ENCODE data around the gene CAB39. TPM values are rescaled to one million over a fixed set of nuclear protein-coding genes. Genes with fewer than 3 reads are reported as not detected.

The CAB39 gene
- total RNA-seq, 2 donors from 2014 or later: 139 to 146 TPM

DNA sequence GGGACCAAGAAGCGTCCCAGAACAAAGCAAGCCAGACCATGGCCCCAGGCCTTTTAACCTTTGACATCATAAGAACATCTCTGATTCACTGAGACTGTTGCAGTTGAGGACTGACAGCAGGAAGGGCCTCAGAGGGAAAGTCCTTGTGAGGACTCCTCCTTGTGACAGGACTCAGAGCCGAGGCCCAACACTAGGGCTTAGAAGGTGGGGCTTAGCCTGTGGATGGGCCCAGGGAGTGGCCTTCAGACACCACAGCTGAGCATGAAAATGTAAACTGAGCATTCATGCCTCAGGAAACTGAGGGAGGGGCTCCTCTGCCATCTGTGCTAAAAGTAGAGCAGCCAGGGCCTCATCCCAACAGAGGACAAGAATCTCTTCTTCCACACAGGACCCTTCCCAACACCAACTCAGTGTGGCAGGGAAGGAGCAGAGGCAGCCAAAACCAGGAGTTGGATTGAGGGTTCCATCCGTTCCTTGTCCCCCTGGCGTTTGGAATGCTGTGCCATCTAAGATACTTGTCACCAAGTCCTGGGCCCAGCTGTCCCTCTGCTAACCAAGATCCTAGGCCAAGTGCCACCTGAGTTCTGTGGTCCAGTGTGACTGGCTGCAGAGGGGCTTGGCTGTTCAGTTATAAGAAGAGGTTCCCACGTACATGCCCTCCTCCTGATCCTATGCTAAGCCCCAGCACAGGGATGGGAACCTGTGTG, 37.5 kb upstream of the CAB39 start:
- Mint-ChIP-seq H3K27ac (peak overlapping the region in 1 of 2 donors; percentile 88), H3K9me3 (peaks cover 4% of the 10 kb centered on the region), H3K4me3 (no peak overlapping the region), H3K4me1 (ENCODE audit: low read depth in 2 of 2) (peaks cover 29 to 36% of the 10 kb centered on the region in 2 donors), H3K36me3 (peaks cover 11% of the 10 kb centered on the region), H3K27me3 (no peaks in the 10 kb centered on the region)
- no peak for ATAC-seq
- no peak for DNase-seq (ENCODE audit: low spot score)

DNA sequence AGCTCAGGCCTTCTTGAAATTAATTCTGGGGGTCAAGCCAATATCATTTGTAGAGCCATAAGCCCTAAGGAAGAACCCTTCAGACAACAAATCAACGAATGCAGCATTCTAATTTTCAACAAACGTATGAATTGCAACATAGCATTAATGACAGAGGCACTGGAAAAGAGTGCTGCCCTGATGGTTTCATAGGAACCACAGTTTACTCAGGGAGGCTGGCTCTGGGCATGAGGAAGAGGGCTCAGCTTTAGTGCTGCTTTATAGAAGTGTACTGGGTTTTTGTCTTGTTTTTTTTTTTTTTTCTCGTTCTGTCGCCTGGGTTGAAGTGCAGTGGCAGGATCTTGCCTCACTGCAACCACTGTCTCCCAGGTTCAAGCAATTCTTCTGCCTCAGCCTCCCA, 36.1 kb upstream of the CAB39 start:
- H3K4me3 Mint-ChIP-seq: no peak overlapping the region
- ATAC-seq (no peak), DNase-seq (ENCODE audit: low spot score) (no peak)
- H3K4me1 Mint-ChIP-seq (ENCODE audit: low read depth in 2 of 2): peaks cover 31 to 41% of the 10 kb centered on the region in 2 donors
- H3K27ac Mint-ChIP-seq: peak overlapping the region; percentile 32 to 88
- H3K27me3 Mint-ChIP-seq: peaks cover 0 to 11% of the 10 kb centered on the region in 2 donors
- H3K36me3 Mint-ChIP-seq: peaks cover 11% of the 10 kb centered on the region
- H3K9me3 Mint-ChIP-seq: peaks cover 4% of the 10 kb centered on the region

DNA sequence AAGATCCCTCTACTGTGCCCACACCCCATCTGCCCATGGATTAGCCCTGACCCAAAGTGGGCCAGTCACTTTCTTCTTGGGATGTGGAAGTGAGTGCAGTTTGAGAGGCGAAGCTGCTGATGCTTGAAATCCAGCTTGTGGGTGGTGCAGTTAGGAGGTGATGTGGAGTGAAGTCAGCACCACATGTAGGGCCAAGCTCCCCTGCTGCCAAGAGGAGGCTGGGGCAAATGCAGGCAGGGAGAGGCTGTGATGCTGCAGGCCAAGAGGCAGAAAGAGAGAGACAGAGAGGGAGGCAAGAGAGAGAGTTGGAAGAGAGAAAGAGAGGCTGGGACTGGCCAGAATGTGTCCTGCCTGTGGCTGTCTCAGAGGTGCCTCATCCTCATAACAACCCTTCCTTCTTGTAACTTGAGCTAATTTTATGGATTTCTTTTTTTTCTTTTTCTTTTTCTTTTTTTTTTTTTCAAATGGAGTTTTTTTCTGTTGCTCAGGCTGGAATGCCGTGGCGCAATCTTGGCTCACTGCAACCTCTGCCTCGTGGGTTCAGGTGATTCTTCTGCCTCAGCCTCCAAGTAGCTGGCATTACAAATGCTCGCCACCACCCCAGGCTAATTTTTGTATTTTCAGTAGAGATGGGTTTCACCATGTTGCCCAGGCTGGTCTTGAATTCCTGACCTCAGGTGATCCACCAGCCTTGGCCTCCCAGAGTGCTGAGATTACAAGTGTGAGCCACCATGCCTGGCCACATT, 35.3 kb upstream of the CAB39 start:
- H3K27me3 Mint-ChIP-seq: peaks cover 0 to 12% of the 10 kb centered on the region in 2 donors
- no peak for DNase-seq (ENCODE audit: low spot score)
- peak overlapping the region; percentile 32 to 88 for H3K27ac Mint-ChIP-seq
- H3K4me3 Mint-ChIP-seq: peak overlapping the region; percentile 62
- ATAC-seq: no peak
- H3K9me3 Mint-ChIP-seq: peaks cover 4% of the 10 kb centered on the region
- peaks cover 11% of the 10 kb centered on the region for H3K36me3 Mint-ChIP-seq
- H3K4me1 Mint-ChIP-seq (ENCODE audit: low read depth in 2 of 2): peaks cover 31 to 41% of the 10 kb centered on the region in 2 donors

DNA sequence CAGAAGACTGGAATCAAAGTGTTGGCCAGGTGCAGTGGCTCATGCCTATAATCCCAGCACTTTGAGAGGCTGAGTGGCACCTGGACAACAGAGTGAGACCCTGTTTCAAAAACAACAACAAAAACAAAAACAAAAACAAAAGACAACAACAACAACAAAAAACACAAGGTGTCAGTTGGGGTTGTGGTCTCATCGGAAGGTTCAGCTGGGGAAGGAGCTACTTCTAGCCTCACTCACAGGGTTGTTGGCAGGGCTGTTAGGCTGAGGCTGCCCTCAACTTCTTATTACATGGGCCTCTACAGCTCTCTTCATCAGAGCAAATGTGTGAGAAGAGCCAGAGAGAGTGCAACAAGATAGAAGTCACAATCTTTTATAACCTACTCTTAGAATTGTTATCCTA, 34.6 kb upstream of the CAB39 start:
- Mint-ChIP-seq H3K36me3 (peaks cover 11% of the 10 kb centered on the region), H3K9me3 (peaks cover 4% of the 10 kb centered on the region), H3K27me3 (peaks cover 0 to 12% of the 10 kb centered on the region in 2 donors), H3K27ac (peak overlapping the region; percentile 32 to 88), H3K4me1 (ENCODE audit: low read depth in 2 of 2) (peaks cover 33 to 41% of the 10 kb centered on the region in 2 donors), H3K4me3 (peak overlapping the region; percentile 30)
- ATAC-seq (peak in 1 of 2 donors; percentile 43), DNase-seq (ENCODE audit: low spot score) (no peak)

DNA sequence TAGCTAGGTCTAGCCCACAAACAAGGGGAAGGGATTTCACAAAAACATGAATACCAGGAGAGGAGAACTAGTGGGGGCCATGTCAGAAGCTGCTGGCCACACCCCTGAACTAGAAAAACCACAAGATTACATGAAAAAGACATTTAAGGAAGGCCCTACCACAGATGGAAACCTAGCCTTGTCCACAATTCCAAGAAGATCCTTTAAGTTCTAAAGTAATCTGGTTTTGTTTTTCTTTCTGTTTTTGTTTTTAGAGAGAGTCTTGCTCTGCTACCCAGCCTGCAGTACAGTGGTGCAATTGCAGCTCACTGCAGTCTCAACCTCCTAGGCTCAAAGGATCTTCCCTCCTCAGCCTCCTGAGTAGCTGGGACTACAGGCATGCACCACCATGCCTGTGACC, 34.2 kb upstream of the CAB39 start:
- H3K36me3 Mint-ChIP-seq: peaks cover 11% of the 10 kb centered on the region
- H3K9me3 Mint-ChIP-seq: peaks cover 4% of the 10 kb centered on the region
- peaks cover 0 to 12% of the 10 kb centered on the region in 2 donors for H3K27me3 Mint-ChIP-seq
- peak overlapping the region; percentile 32 to 88 for H3K27ac Mint-ChIP-seq
- DNase-seq (ENCODE audit: low spot score) (no peak), ATAC-seq (peak; percentile 64 to 82)
- H3K4me3 Mint-ChIP-seq: peak overlapping the region; percentile 23
- H3K4me1 Mint-ChIP-seq (ENCODE audit: low read depth in 2 of 2): peaks cover 34 to 41% of the 10 kb centered on the region in 2 donors

DNA sequence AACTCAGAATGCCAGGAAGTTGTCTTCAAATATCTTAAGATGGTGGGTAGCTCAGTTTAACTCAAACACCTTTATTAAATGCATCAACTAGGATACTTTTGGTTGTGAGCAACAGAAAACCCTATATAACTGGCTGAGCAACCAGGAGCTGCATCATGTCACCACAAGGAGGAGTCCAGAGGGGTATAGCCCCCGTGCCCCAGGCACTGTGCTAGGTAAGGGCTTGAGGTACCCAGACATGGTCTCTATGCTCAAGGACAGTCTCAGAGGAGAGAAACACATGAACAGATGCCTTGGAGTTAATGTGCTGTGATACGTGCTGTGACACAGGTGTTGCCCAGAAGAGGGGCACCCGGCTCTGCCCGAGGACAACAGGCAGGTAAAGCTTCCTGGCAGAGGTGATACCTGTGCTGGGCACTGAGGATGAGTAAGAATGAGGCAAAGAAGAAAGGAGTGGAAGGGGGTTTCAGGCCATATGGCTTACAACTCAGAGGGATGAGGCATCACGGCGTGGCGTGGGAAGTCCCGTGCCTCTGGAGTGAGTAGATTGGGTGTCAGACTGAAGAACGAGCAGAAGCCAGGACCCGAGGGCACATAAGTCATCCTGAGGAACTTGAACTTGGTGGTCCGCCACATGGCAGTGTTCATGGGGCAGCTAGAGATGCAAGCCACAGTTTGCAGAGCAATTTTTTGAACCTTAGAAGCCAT, 32.0 kb upstream of the CAB39 start:
- H3K27ac Mint-ChIP-seq: peak overlapping the region; percentile 11 to 62

DNA sequence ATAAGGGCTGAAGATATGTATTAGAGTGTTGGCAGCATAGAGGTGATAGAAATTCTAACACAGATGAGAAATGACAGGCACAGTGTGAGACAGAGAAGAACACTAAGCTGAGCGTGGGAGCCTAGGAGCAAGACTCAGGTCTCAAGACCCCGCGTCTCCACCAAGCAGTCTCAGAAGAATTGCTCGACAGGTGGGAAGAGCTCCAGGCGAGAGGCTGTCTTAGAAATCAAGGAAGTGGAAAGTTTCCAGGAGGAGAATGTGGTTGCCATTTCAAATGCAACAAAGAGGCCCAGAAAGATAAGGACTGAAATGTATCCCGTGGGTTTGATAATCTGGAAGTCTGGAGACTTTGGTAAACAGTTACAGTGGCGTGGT, 31.5 kb upstream of the CAB39 start:
- no peak for DNase-seq (ENCODE audit: low spot score)
- no peak overlapping the region for H3K4me3 Mint-ChIP-seq
- H3K27ac Mint-ChIP-seq: peak overlapping the region; percentile 11 to 62
- ATAC-seq: no peak
- H3K9me3 Mint-ChIP-seq: peaks cover 6% of the 10 kb centered on the region
- peaks cover 37 to 45% of the 10 kb centered on the region in 2 donors for H3K4me1 Mint-ChIP-seq (ENCODE audit: low read depth in 2 of 2)
- H3K27me3 Mint-ChIP-seq: peaks cover 0 to 12% of the 10 kb centered on the region in 2 donors
- H3K36me3 Mint-ChIP-seq: peaks cover 11% of the 10 kb centered on the region

More for the DNA sequence above, 32.0 kb upstream of the CAB39 start:
- peaks cover 11% of the 10 kb centered on the region for H3K36me3 Mint-ChIP-seq
- peak overlapping the region; percentile 8 for H3K4me3 Mint-ChIP-seq
- peaks cover 6% of the 10 kb centered on the region for H3K9me3 Mint-ChIP-seq
- H3K4me1 Mint-ChIP-seq (ENCODE audit: low read depth in 2 of 2): peaks cover 41 to 45% of the 10 kb centered on the region in 2 donors
- H3K27me3 Mint-ChIP-seq: peaks cover 0 to 12% of the 10 kb centered on the region in 2 donors
- DNase-seq (ENCODE audit: low spot score) (no peak), ATAC-seq (peak in 1 of 2 donors; percentile 41)

DNA sequence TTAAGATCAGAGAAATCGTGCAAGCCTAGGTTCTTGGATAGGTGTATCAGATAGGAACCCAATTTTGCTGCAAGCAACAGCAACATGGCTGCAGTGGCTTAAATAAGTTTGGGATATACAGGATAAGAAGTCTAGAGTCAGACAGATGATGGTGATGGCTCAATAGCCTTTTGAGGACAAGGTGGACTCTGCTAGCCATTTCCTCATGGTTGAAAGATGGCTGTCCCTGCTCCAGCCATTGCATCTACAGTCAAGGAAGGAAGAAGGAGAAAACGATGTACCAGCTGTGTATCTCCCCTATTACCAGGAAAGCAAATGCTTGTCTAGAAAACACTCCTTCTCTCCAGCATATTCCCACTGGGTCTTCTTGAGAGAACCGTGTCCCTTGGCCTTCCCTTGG, 30.1 kb upstream of the CAB39 start:
- H3K27ac Mint-ChIP-seq: peak overlapping the region in 1 of 2 donors; percentile 62
- ATAC-seq: no peak
- peaks cover 30 to 40% of the 10 kb centered on the region in 2 donors for H3K4me1 Mint-ChIP-seq (ENCODE audit: low read depth in 2 of 2)
- no peak for DNase-seq (ENCODE audit: low spot score)
- H3K4me3 Mint-ChIP-seq: no peak overlapping the region
- peaks cover 6% of the 10 kb centered on the region for H3K36me3 Mint-ChIP-seq
- peaks cover 0 to 12% of the 10 kb centered on the region in 2 donors for H3K27me3 Mint-ChIP-seq
- H3K9me3 Mint-ChIP-seq: peaks cover 6% of the 10 kb centered on the region

DNA sequence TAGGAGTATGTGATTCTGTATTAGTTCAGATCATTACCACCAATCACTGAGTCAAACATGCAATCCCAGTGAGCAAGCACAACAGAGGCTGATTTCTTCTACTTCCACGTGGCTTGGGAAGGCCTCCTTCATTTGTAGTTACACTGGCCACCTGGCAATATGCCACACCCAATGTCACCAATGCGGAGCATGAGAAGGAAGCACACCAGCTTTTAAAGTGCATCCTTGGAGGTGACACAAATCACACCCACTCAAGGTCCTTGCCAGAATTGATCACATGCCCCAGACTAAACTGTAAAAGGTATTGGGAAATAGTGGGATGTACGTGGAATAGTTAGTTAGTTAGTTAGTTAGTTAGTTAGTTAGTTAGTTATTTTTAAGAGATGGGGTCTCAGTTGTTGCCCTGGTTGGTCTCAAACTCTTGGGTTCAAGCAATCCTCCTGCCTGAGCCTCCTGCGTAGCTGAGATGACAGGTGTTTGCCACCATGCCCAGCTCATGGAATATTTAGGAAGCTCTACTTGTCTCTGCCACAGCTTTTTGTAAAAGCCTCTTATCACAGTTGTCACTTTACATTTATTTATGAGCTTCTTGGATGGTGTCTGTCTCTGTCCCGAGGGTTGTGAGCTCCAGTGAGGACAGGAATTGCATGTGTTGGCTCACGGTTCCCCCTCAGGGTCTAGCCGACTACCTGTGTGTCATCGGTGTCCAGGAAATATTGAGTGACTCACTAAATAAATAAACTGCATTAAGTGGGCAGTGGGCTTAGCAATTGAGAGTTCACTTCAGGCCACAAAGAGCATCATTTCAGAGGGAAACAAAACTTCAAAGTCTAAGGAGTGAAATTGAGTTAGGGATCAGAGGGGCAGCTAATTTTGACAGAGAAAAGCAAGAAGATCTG, 28.1 kb upstream of the CAB39 start:
- DNase-seq (ENCODE audit: low spot score) (no peak), ATAC-seq (no peak)
- no peaks in the 10 kb centered on the region for H3K36me3 Mint-ChIP-seq
- H3K9me3 Mint-ChIP-seq: peaks cover 2% of the 10 kb centered on the region
- peaks cover 0 to 12% of the 10 kb centered on the region in 2 donors for H3K27me3 Mint-ChIP-seq
- peak overlapping the region in 1 of 2 donors; percentile 73 for H3K27ac Mint-ChIP-seq
- peaks cover 14 to 26% of the 10 kb centered on the region in 2 donors for H3K4me1 Mint-ChIP-seq (ENCODE audit: low read depth in 2 of 2)
- H3K4me3 Mint-ChIP-seq: no peak overlapping the region

DNA sequence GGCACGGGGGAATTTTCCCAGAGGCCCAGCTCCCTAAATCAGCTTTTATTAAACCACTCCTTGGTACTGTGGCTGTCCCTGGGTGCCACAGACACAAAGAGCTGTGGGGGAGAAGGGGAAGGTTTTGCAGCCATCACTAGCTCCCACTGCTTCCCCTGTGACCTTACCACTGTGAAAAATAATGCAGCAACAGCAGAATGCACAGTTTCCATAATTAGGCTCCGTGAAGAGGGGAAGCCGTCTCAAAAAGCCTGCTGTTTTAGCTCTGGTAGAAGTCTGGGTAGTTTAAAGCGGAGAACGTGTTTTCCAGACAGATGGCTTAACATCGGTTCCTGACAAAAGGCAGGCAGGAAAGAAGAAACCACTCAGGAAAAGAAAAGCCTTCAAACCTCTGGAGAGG, 27.5 kb upstream of the CAB39 start:
- H3K4me3 Mint-ChIP-seq: no peak overlapping the region
- peak overlapping the region in 1 of 2 donors; percentile 73 for H3K27ac Mint-ChIP-seq
- ATAC-seq (no peak), DNase-seq (ENCODE audit: low spot score) (no peak)
- no peaks in the 10 kb centered on the region for H3K36me3 Mint-ChIP-seq
- H3K9me3 Mint-ChIP-seq: peaks cover 2% of the 10 kb centered on the region
- peaks cover 0 to 12% of the 10 kb centered on the region in 2 donors for H3K27me3 Mint-ChIP-seq
- H3K4me1 Mint-ChIP-seq (ENCODE audit: low read depth in 2 of 2): peaks cover 14 to 26% of the 10 kb centered on the region in 2 donors

DNA sequence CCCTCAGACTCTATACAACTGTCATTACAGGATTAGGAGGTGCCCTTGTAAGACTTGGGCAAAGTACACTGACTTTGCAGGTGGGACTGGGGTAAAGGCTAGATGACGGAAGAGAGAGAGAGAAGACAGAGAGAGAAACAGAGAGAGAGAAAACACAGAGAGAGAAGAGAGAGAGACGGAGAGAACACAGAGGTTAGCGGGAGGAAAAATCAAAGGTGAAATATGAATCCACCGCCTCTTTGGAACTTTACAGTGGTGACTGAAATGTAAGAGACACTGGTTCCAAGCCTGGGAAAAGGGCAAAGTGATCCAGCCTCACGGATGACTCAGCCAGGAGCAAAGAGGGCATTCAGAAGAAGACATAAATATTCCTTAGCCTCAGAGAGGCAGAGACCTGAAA, 25.1 kb upstream of the CAB39 start:
- H3K36me3 Mint-ChIP-seq: no peaks in the 10 kb centered on the region
- H3K9me3 Mint-ChIP-seq: peaks cover 2% of the 10 kb centered on the region
- DNase-seq (ENCODE audit: low spot score) (no peak), ATAC-seq (no peak)
- H3K27me3 Mint-ChIP-seq: no peaks in the 10 kb centered on the region
- no peak overlapping the region for H3K4me3 Mint-ChIP-seq
- H3K4me1 Mint-ChIP-seq (ENCODE audit: low read depth in 2 of 2): peaks cover 0 to 19% of the 10 kb centered on the region in 2 donors
- no peak overlapping the region for H3K27ac Mint-ChIP-seq

DNA sequence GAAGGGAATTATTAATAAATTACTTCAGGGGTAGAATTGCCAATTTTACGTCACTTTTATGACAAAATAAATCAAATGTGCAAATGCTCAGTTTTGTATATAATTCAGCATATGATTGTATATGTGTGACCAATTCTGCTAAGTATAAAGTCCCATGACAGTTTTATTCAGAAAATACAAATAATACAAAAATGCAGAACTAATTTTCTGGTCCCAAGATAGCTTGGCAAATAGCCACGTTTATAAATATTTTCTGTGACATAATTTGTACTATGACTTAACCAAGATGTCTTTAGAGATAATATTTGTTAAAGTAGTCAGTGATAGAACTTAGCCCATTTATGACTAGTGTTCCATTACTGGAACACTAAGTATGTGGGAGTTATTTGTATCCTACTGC, 24.2 kb upstream of the CAB39 start:
- no peaks in the 10 kb centered on the region for H3K27me3 Mint-ChIP-seq
- no peak overlapping the region for H3K4me3 Mint-ChIP-seq
- peaks cover 2% of the 10 kb centered on the region for H3K9me3 Mint-ChIP-seq
- H3K4me1 Mint-ChIP-seq (ENCODE audit: low read depth in 2 of 2): peaks cover 0 to 16% of the 10 kb centered on the region in 2 donors
- no peaks in the 10 kb centered on the region for H3K36me3 Mint-ChIP-seq
- ATAC-seq (no peak), DNase-seq (ENCODE audit: low spot score) (no peak)
- no peak overlapping the region for H3K27ac Mint-ChIP-seq

DNA sequence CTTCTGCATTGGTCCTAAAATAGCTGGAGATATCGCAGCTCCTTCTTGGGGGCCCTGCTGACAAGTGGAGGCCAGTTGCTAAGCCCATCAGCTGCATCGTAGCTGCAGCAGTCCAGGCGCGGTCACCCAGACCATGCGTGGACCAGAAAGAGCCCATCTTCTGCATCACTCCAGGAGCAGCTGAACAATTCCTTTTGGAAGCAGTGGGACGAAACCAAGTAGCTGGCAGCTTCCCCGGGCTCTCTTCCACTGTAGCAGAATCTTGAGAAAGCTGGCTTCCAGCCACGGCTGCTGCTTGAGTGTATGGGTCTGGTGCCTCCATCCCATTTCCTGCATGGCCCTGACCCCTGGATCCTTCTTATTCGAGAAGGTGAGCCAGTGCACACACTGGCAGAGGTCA, 22.2 kb upstream of the CAB39 start:
- DNase-seq (ENCODE audit: low spot score) (no peak), ATAC-seq (no peak)
- Mint-ChIP-seq H3K27ac (no peak overlapping the region), H3K9me3 (no peaks in the 10 kb centered on the region), H3K4me1 (ENCODE audit: low read depth in 2 of 2) (peaks cover 6 to 13% of the 10 kb centered on the region in 2 donors), H3K4me3 (no peak overlapping the region), H3K27me3 (no peaks in the 10 kb centered on the region), H3K36me3 (no peaks in the 10 kb centered on the region)

All from natural killer cell treated with Interleukin-12 subunit alpha and Interleukin-12 subunit beta and Interleukin-15 and Interleukin-18, amount 100 ng/mL, for 72 hours (primary cell).